Uterus (tissue), 4 donors: ENCODE results near the gene ZMAT3. TPM values are rescaled to one million over a fixed set of nuclear protein-coding genes. Genes with fewer than 3 reads are reported as not detected.
A peak's percentile ranks its signal among the peaks of the same experiment; 100 is the strongest.
"Not testable (repeated sequence)": the region's sequence is repeated elsewhere in the genome, so short reads cannot be mapped to it uniquely, and the experiment has no call there.

Source experiments
- DNase-seq, 2 donors: peaks; one replicate each; pipeline ENCODE4 v3.0.0-alpha.2; 2019 to 2020
- H3K27ac ChIP-seq, 2 donors: fragments of 200-600 bp; sonication (generic); 1 replicate in 1 of 2; 2 replicates in 1 of 2; pipeline ENCODE4 v1.5.1; 2016 to 2018
- H3K27me3 ChIP-seq, 2 donors: fragments of 200-600 bp; sonication (generic); one replicate each; pipeline ENCODE4 v1.5.1; 2018 to 2019; ENCODE audit warnings: control low read depth in 1 of 2
- H3K36me3 ChIP-seq, 2 donors: fragments of 200-600 bp; sonication (generic); one replicate each; pipeline ENCODE4 v1.5.1; 2019; ENCODE audit warnings: control low read depth in 1 of 2
- H3K4me1 ChIP-seq, 2 donors: fragments of 200-600 bp; sonication (generic); one replicate each; pipeline ENCODE4 v1.5.1; 2018 to 2019; ENCODE audit warnings: control low read depth in 1 of 2
- H3K4me3 ChIP-seq, 2 donors: fragments of 200-600 bp; sonication (generic); 1 replicate in 1 of 2; 2 replicates in 1 of 2; pipeline ENCODE4 v1.5.1; 2018 to 2019; ENCODE audit warnings: mild to moderate bottlenecking in 1 of 2
- H3K9me3 ChIP-seq, 2 donors: fragments of 200-600 bp; sonication (generic); one replicate each; pipeline ENCODE4 v1.5.1; 2019; ENCODE audit warnings: control low read depth in 1 of 2
- CTCF ChIP-seq, 4 experiments: fragments of 200-600 bp in 2 of 4; fragments of 450-650 bp in 2 of 4; sonication (generic) in 2 of 4; IDR thresholded peaks; one replicate each; pipeline ENCODE4 v1.5.1; 2016 to 2019; ENCODE audit warnings: antibody characterized with exemption in 4 of 4, mild to moderate bottlenecking in 2 of 4, moderate library complexity in 1 of 4
- POLR2A ChIP-seq, 2 donors: fragments of 450-650 bp; IDR thresholded peaks; one replicate each; pipeline ENCODE4 v1.6.1; 2016; ENCODE audit warnings: antibody characterized with exemption in 2 of 2, mild to moderate bottlenecking in 1 of 2, moderate library complexity in 1 of 2
- intact Hi-C: fragments of 100-400 bp; cut with DNase I; formaldehyde crosslinking; loops from one replicate; pipeline ENCODE4 v1.15.1; 2023; ENCODE audit warnings: low total_unique reads
- total RNA-seq, 4 donors: library from RNA; depleted of rRNA in 3 of 4; stranded (reverse); fragments of >200 nt in 3 of 4; gene quantifications; one replicate each; pipeline versions ENCODE4 v1.1.0 to v1.2.4, GENCODE V29; 2014 to 2023
- donor health status: DM: yes; HTN: yes; CAD: no.

ZMAT3 gene
- total RNA-seq = 10 to 100 TPM in 3 of 4 donors, 1 to 10 TPM in 1; 9.4 to 24.4 (median 13.9) TPM

GRCh38 chr3:179071323-179072099 lies at the start of gene ZMAT3:
ZMAT3 (minus strand) TSS chr3:179071809; CDS start chr3:179067752, 4,057 bp downstream.
- H3K27ac ChIP-seq = peak within 1 kb of the TSS; percentile 92 to 93
- no peaks in the 10 kb centered on the region for H3K27me3 ChIP-seq
- TF ChIP-seq CTCF (IDR thresholded peaks at IDR 0.05) (no peak), POLR2A (IDR thresholded peaks at IDR 0.05) (peak; percentile 49 to 61)
- H3K36me3 ChIP-seq = no peaks in the 10 kb centered on the region
- H3K4me1 ChIP-seq = no peaks in the 10 kb centered on the region
- intact Hi-C loops = no loop called here
- H3K9me3 ChIP-seq = no peaks in the 10 kb centered on the region
- DNase-seq = peak; percentile 84 to 85
- peak within 1 kb of the TSS; percentile 55 to 81 for H3K4me3 ChIP-seq

GRCh38 chr3:179116816-179117215 lies 45.2 kb upstream of the ZMAT3 start:
- DNase-seq = no peak
- no peak overlapping the region for H3K27ac ChIP-seq
- intact Hi-C loops = no loop called here

GRCh38 chr3:179115444-179115843 lies 43.8 kb upstream of the ZMAT3 start:
- H3K4me1 ChIP-seq, DNase-seq, intact Hi-C loops: not testable (repeated sequence)

More at GRCh38 chr3:179116816-179117215, 45.2 kb upstream of the ZMAT3 start:
- no peaks in the 10 kb centered on the region for H3K9me3 ChIP-seq
- TF ChIP-seq POLR2A (IDR thresholded peaks at IDR 0.05) = no peak
- no peaks in the 10 kb centered on the region for H3K27me3 ChIP-seq
- no peaks in the 10 kb centered on the region for H3K36me3 ChIP-seq
- H3K4me1 ChIP-seq = no peaks in the 10 kb centered on the region
- no peak overlapping the region for H3K4me3 ChIP-seq

GRCh38 chr3:179113903-179114302 lies 42.3 kb upstream of the ZMAT3 start:
- DNase-seq = no peak
- Histone ChIP-seq H3K4me1 (no peaks in the 10 kb centered on the region), H3K27ac (no peak overlapping the region), H3K36me3 (no peaks in the 10 kb centered on the region), H3K4me3 (no peak overlapping the region), H3K9me3 (no peaks in the 10 kb centered on the region), H3K27me3 (no peaks in the 10 kb centered on the region)
- no peak for TF ChIP-seq CTCF (IDR thresholded peaks at IDR 0.05)
- TF ChIP-seq POLR2A (IDR thresholded peaks at IDR 0.05) = no peak
- intact Hi-C loops = no loop called here

More at GRCh38 chr3:179115444-179115843, 43.8 kb upstream of the ZMAT3 start:
- H3K27ac ChIP-seq, H3K36me3 ChIP-seq, H3K27me3 ChIP-seq, H3K4me3 ChIP-seq, H3K9me3 ChIP-seq: not testable (repeated sequence)

- Histone ChIP-seq H3K27ac (no peak overlapping the region), H3K27me3 (no peaks in the 10 kb centered on the region), H3K9me3 (no peaks in the 10 kb centered on the region), H3K4me1 (no peaks in the 10 kb centered on the region), H3K36me3 (no peaks in the 10 kb centered on the region), H3K4me3 (no peak overlapping the region)
- intact Hi-C loops = loop anchor here (10.0 kb wide), 1 partner anchor 207 kb away; no protein-coding TSS in a partner anchor
- TF ChIP-seq POLR2A (IDR thresholded peaks at IDR 0.05) = no peak
- no peak for TF ChIP-seq CTCF (IDR thresholded peaks at IDR 0.05)
- no peak for DNase-seq
These were observed 36.5 kb upstream of the ZMAT3 start for GRCh38 chr3:179108086-179108485.

- no peaks in the 10 kb centered on the region for H3K27me3 ChIP-seq
- intact Hi-C loops = loop anchor here (10.0 kb wide), 1 partner anchor 207 kb away; no protein-coding TSS in a partner anchor
- no peaks in the 10 kb centered on the region for H3K36me3 ChIP-seq
- H3K9me3 ChIP-seq = no peaks in the 10 kb centered on the region
- H3K4me1 ChIP-seq = no peaks in the 10 kb centered on the region
- H3K4me3 ChIP-seq = no peak overlapping the region
- no peak for DNase-seq
- H3K27ac ChIP-seq = no peak overlapping the region
- TF ChIP-seq POLR2A (IDR thresholded peaks at IDR 0.05) (no peak), CTCF (IDR thresholded peaks at IDR 0.05) (no peak)
These were observed 36.0 kb upstream of the ZMAT3 start for GRCh38 chr3:179107617-179108016.
